GM21717 (cell line): ENCODE results near the gene RASGEF1C.
"Not testable (repeated sequence)": the region's sequence is repeated elsewhere in the genome, so short reads cannot be mapped to it uniquely, and the experiment has no call there.

Experiments
- ATAC-seq: cut with Tn5 transposase; IDR thresholded peaks from one replicate; pipeline ENCODE4 v1.9.1; 2021; ENCODE audit warnings: mild to moderate bottlenecking, moderate library complexity; ENCODE audit not compliant: unreplicated experiment

Gene RASGEF1C

DNA sequence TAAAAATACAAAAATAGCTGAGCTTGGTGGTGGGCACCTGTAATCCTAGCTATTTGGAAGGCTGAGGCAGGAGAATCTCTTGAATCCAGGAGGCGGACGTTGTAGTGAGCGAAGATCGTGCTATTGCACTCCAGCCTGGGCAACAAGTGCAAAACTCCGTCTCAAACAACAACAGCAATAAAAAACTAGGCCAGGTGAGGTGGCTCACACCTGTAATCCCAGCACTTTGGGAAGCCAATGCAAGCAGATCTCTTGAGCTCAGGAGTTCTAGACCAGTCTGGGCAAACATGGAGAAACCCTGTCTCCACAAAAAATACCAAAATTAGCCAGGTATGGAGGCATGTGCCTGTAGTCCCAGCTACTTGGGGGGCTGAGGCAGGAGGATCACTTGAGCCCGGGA is 84.3 kb downstream of the RASGEF1C start:
- ATAC-seq, result not testable (repeated sequence)

DNA sequence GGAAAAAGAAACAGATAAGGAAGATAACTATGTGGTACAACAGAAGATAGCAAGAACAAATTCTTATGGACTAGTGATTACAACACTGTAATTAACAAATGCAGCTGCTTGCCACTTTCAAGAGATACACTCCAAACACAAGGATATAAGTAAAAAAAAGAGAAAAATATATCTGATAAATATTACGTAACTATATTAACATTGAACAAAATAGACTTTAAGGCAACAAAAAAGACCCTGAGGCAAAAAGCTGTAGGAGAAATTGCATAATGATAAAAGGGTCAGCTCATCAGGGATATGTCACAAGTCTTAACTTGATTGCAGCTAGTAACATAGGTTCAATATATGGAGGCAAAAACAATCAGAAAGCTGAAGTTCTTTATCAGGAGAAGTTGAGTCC is 86.1 kb downstream of the RASGEF1C start:
- no peak for ATAC-seq

DNA sequence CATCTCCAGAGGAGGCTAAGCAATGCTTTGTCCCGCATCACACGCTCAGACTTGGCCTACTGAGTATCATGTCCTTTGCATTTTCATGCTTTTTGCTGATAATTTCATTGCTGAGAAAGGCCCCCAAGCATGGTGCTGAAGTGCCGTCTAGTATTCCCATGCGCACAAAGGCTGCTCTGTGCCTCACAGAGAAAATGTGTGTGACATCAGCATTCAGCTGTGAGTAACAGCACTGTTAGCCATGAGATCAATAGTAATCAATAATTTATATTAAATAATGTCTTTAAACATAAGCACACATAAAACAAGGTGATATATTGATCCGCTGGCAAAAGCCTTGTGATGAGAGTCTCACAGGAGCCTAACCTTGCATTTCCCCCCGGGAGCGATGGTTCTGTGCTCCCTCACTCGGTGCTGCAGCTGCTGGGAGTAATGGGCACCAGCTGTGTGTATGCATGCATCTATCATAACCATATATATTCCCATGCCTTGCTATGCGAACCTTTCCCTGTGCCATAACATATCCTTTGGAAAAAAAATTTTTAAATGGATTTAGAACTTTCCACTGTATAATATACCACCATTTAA is 87.1 kb downstream of the RASGEF1C start:
- ATAC-seq, result no peak

DNA sequence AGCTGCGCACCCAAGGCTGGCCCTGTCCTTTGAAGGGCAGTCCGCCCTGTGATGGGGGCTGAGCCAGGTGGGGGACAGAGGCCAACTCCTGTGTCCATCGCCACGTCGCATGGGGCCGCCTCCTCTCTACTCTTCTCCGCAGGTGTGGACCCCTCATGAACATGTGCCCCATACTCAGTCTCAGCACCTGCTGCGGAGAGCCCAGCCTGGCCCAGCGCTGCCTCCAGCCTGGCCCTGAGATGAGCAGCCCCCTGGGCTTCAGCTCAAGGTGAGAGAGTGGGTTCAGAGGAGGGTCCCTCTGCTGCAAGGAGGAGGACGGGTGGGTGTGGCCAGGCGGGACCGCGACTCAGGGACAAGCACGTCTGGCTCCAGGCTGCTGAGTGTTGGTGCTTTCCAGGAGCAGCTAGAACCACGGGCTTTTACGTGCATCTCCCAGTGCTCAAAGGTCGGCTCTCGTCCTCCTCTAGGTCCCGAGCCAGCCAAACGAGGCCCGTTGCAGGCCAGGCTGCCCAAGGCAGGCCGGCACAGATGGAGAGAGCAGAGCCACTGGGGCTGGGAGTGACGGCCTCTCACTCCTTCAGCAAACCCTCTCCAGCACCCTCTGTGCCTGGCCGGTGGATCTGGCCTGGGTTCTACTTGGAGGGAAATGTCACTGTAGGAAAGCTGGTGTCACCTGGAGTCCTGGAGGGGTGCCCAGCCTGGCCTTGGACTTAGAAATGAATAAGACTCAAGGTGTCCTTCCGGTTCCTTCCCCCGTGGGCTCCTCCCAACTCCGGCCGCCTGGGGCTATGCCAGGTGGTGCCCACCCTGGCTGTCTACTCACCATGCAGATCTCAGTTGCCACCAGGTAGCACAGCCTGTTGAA is 88.5 kb downstream of the RASGEF1C start:
- ATAC-seq, result no peak

DNA sequence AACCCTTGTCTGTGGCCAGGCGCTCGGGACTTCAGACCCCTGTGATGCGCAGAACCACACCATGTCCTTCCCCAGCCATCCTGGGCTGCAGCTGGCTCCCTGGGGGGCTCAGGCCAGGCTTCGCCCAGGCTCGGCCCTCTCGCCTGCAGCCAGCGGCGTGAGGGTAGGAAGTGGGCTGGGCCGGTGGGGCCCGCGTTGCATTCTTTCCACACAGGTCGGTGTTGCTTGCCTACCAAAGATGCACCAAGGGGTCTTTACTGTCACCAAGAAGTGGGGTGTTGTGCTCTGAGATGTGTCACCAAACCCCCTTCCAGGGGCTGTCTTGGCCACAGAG is 89.1 kb downstream of the RASGEF1C start:
- no peak for ATAC-seq

DNA sequence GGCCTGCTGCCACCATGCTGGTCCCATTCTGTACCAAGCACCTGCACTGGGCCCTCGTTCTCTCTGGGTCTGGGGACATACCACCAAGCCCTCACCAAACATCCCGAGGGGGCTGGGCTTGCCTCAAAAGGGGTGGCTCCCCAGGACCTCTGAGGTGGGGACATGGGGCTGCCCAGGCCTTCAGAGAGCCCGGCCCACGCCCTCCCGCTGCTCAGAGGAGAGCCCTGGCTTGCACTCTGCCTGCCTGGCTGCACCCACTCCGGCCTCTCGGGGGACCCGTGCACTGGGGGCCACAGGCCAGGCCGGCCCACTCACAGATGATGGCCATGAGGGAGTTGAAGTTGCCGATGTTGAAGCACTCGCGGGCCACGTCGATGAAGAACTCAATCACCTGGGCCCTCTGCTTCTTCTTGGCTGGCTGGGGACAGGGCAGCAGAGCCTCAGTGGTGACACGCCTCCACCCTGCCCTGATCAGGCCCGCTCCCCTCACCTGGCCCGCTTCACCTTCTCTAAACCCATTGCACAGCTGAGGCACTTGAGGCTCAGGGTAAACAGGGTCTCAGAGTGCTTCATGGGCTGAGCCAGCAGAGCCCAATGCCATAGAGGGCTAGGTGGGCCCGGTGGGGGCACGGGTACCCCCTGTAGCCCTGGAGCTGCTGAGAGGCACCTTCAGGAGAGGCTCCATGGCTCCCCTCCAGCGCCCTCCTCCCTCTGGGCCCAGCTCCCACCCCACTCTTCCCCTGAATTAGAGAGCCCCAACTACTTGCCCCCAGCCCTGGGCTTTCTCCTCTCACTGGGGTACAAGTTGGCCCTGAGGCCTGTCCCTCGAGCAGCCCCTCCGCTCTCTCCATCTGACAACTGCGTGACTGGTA is 89.7 kb downstream of the RASGEF1C start:
- ATAC-seq, result no peak

DNA sequence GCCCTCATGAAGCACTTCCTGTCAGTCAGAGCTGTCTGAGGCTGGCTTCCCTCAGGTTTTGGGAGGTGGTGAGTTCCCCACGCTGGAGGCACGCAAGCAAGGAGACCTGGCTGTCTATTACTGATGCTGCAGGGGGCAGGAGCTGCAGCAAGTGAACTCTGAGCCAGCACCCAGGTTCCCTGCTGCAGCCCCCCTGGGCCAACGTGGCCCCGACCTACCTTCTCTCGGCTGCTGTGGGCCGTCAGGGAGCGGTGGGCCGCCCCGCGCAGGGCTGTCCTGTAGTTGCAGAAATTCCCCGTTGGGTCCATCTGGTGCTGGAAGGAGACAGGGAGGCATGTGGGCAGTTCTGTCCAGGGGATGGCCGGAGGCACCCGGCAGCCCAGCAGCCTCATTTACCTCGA is 90.6 kb downstream of the RASGEF1C start:
- no peak for ATAC-seq

DNA sequence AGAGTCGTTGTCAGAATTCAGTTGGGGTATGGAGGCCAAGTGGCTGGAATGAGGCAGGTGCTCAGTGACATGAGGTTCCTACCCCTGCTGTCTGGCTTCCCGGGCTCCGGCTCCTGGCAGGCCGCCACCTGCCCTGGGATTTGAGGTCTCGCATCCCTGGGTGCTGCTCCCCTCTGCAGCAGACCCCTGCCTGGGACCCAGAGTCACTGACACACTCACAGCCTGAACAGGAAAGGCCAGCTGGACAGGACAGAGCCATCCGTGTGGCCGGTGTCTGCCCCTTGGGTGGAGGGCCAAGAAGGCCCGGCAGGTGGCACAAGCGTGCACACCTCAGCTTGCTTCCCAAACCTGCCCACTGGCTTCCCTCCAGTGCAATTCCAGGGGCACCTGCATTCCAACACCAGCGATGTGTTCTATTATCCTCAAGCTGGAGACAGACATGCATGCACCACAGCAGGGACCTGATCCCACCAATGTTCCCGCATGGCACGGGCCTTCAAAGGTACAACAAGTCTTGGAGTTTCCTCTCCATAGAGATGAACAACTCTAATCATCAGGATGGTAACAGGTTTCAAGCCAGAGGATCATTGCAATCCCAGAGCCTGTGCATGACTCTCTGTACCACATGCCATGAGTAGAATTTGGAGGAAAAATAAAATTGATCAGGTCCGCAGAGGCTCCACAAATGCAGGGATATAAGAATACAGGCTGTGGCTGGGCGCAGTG is 91.8 kb downstream of the RASGEF1C start:
- no peak for ATAC-seq

DNA sequence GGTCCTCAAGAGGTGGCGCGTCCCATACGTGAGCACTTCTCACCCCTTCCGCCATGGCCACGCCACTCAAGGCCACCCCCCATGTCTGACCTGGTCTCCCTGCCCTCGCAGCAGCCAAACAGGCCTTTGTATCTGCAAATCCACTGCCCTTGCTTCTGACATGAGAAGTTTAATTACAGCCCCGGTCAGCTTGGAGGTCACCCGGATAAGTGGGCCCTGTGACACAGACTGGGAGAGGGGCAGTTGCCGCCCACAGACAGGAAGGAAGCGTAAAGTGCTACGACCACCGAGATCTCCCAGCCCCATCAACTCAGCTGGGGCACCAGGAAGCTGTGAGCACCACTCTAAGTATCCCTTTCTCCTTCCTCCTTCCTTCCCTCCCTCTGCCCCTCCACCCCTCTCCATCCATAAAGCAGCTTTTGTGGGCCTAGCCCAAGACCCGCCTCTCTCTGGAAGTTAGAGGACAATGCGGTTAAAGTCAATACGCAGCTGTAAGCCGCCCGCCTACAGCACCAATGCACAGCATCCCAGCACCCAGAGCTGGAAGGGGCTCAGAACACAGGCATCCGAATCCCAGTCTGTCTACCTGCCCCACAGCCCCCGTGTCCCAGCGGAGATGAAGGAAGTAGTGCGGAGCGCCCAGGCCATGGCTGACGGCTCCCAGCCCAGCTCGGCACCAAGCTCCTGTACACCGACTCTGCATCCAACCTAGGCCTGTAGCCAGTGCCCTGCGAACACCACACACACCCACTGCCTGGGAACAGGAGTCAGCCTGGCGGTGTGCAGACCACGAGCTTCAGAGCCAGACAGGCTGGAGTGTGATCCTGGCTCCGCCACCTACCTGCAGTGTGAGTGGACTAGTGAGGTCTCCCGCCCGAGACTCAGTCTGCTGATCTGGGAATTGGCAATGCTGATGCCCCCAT is 92.7 kb downstream of the RASGEF1C start:
- ATAC-seq, result no peak

DNA sequence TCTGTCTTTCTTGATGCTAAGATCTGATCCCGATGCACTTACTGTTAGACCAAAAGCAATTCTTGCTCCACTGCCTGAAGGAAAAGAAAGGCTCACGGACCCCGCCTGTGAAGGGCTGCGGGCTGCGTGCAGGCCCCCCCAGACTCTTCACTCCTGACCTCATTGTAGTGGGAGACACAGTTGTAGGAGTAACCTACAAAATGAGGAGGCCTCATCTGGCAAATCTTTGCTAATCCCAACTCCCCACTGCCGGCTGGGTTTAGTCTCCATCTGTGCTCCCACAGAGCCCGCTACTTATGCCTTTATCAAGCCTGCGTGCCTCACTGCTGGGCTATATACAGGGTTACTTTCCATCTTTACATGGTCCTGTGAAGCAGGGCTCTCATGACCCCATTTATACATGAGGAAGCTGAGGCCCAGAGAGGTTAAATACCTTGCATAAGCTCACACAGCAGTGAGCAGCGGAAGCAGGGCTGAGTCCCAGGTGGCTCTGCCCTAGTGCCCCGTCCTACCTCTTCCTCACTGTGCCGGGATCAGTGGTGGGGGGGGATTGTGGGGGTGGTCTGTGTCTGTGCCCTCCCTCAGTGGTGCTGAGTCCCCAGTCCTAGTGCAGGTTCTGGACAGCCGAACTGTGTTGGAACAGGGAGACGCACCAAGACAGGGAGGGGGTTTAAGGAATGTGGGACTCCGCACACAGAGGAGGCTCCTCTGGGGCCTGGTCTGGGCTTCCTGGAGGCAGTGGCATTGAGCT is 93.5 kb downstream of the RASGEF1C start:
- ATAC-seq, result no peak

DNA sequence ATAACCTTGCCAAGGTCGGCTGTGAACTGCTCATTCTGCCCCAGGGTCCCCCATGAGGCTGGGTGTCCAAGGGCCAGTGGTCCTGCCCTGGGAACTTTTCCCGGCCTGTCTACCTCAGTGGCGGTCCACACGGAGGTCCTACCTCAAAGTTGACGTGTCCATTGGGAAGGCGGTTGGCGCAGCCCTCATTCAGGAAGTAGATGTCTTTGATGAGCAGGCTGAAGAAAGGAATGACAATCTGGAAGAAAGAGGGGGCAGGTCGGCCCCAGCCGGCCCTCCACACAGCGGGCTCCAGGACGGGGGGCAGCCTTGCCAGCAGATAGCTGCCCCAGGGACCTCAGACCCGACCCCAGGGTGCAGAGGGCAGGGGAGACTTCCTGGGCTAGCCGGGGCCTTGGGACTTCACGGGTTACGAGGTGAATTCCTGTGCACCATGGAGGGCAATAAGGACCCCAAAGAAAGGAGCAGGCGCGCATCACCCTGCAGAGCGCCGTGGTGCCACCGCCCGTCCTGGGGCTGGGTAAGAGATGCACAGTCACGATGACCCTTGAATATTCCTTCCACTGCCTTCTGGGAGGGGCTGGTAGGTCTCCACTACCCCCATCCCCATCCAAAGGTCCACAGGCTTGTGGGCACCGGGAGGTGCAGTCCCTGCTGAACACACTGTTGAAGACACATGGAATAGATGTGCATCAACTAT is 94.6 kb downstream of the RASGEF1C start:
- ATAC-seq, result no peak

DNA sequence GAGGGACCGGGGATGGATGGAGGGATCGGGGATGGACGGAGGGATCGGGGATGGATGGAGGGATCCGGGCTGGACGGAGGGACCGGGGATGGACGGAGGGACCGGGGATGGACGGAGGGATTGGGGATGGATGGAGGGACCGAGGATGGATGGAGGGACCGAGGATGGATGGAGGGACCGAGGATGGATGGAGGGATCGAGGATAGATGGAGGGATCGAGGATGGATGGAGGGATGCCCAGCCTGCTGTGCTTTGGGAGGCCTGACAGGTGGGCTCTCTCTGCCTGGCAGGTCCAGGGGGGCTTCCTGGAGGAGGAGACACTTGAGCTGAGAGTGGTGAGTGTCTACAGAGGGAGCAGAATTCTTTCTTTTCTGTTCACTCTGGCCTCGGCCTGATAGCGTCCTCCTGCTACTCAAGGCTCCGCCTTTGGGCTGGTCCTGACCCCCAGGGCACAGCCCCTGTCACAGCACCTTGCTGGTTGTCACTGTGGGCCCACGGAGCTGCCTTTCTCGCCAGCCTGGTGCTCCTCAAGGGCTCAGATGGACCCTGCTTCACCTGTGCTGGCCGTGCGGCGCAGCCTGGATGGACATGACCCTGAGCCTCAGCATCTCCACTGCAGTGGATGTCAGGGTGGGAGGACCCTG is 95.2 kb downstream of the RASGEF1C start:
- ATAC-seq, result no peak

DNA sequence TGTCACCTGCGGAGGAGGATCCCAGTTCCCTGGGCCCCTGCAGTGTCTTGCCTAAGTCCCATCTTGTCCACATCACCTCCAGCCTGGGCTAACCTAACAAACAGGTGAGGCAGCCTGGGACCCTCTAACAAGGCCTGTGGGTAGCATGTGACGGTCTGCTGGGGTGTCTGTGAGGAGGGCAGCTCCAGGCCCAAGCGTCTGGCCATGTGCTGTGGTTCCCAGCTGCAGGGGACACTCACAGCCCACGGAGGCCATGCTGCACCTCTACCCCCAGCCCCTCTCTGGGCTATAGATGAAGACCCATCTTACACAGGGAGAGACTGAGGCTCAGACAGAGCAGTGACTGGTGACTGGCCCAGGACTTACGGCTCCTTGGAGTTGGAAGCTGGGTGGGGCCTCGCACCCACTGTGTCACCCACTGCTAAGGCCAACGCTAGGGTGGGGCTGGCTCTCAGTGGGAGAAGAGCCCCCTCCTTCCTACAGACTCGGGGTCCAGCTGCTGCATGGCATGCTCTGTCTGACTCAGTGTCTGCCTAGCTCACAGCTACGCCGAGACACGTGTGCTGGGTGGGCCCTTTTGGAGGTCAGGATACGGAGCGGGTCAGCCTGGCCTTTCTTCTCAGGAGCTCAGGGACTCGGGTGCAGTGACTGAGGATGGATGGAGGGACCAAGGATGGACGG is 96.7 kb downstream of the RASGEF1C start:
- no peak for ATAC-seq

DNA sequence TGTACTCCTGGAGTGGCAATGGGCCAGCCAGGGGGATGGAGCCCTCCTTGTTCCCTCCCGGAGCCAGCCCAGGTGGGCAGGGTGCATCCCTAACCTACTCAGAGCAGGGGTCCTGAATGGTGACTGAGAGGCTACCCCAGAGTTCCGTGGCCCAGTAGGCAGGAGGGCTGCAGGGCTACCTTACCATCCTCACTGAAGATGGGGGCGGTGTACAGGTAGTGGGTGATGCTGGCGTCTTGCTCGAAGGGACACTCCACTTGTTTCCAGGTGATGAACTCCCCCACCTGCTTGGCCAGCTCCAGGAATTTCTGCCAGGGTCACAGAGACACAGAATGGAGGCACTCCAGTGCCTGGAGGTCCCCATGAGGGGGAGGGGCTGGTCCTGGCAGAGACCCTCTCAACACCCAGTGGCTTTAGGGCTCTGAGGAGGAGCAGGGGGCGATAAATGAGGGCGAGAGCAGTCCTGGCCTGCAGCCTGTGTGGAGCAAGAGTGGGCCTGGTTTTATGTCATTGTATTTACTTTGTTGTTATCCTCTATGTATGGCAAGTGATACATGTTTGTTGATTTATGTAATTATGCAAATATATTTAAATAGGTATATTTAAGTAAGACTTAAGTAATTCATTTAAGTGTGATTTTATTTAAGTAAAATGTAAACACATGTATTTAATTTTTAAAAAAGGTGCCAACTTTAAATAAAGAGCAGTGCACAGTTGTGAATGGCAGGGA is 97.6 kb downstream of the RASGEF1C start:
- ATAC-seq, result no peak

DNA sequence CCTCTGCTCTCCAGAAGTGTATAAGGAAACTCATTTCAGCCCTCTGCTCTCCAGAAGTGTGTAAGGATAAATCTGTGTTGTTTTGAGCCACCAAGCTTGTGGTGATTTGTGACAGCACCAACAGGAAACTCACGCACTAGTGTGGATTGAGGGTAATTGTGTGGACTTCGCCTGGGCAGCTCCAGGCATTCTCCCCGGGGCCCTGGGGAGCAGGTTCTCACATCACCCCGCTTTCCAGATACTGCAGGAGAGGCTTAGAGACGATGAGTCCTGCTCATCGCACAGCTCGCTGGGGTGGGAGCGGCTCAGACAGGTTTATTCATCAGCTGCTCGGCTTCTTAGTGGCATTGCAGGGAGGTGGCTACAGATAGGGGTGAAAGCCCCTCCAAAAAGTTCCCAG is 99.1 kb downstream of the RASGEF1C start:
- no peak for ATAC-seq

DNA sequence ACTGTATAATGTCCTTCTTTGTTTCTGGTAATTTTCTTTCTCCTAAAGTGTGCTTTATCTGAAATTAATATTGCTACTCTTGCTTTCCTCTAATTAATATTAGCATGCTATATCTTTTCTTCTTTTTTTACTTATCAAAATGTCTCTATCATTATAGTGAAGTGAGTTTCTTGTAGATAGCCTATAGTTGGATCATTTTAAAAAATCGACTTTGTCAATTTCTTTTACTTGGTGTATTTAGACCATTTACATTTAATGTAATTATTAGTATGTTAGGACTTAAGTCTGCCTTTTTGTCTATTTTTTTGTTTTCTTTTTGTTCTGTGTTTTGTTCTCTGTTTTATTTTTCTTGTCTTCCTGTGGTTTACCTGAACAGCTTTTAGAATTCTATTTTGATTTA is 102.0 kb downstream of the RASGEF1C start:
- no peak for ATAC-seq

DNA sequence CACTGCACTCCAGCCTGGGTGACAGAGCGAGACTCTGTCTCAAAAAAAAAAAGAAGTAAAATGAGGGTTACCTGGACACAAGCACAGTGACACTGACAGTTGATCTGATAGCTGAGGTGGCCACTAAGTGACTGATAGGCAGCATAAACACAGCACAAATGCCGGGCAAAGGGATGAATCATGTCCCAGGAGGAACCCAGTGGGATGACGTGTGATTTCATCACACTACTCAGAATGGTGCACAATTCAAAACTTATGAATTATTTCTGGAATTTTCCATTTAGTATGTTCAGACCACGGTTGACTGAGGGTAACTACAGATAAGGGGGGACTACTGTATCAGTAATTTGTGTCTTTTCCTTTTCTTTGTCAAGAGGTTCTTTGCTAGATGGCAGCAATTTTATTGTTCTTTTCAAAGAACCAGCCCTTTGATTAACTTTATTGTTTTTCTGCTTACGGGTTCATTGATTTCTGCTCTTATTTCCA is 103.1 kb downstream of the RASGEF1C start:
- no peak for ATAC-seq
